Islet precursor cell (in vitro differentiated cells): Measurements from ENCODE around the gene TBX15.
"Not testable (repeated sequence)": the region's sequence is repeated elsewhere in the genome, so short reads cannot be mapped to it uniquely, and the experiment has no call there.

Experiments
- DNase-seq: peaks from one replicate; pipeline ENCODE4 v3.0.0-alpha.2; 2018

The TBX15 gene

DNA sequence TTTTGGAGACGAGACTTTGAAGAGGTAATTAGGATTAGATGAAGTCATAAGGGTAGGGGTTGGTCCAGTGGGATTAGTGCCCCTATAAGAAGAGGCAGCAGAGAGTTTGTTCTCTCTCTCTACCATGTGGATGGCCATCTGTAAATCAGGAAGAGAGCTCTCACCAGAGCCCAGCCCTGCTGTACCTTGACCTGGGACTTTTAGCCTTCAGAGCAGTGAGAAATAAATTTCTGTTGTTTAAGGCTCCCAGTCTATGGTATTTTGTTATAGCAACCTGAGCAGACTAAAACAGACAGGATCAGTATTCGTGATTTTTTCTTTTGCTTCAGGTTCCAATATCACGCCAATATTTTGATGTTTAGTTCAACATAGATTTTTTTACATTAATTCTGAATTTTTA lies 30.0 kb downstream of the TBX15 start:
- no peak for DNase-seq

- not testable (repeated sequence) for DNase-seq
These were observed 30.6 kb downstream of the TBX15 start for GRCh38 chr1:118957579-118957978.

GRCh38 chr1:118954301-118954905 lies 33.7 kb downstream of the TBX15 start:
- DNase-seq, result no peak

GRCh38 chr1:118951270-118951936 lies 36.7 kb downstream of the TBX15 start:
- DNase-seq, result no peak

- DNase-seq, result no peak
These were observed 38.8 kb downstream of the TBX15 start for GRCh38 chr1:118949315-118949714.

GRCh38 chr1:118948846-118949245 lies 39.3 kb downstream of the TBX15 start:
- no peak for DNase-seq

GRCh38 chr1:118948351-118948750 lies 39.8 kb downstream of the TBX15 start:
- no peak for DNase-seq

GRCh38 chr1:118947790-118948189 lies 40.4 kb downstream of the TBX15 start:
- no peak for DNase-seq

DNA sequence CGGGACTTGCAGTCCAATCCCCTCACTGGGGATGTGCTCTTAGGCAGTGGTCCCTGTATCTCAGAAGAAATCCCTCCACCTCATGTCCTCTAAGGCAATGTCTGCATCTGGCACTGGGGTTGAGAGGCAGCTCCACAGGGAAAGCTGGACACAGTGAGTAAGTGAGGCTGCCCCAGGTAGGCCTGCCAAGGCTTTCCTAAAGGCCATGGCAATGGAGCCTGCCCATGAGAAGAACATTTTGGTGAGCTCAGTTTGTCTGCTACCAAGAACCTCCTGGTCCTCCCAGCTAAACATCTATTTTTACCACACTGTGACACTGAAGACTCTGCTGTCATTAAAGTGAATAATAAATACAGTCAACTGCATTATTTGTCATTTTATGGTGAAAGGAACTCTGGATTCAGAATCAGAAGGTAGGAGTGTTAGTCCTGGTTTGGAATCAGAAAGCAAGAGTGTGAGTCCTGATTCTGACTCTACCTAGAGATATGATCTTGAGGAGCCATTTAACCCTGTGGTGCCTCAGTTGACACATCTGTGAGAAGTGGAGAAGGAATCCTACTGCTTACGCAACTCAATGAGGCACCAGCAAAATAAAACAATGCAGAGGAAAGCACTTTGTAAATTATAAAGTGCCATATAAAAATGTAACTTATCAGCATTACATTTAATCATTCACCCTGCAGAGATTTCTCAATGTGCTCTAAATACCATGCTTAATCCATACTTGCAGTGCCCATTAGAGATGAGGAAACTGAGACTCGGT lies 41.0 kb downstream of the TBX15 start:
- no peak for DNase-seq

GRCh38 chr1:118945489-118945888 lies 42.7 kb downstream of the TBX15 start:
- no peak for DNase-seq

DNA sequence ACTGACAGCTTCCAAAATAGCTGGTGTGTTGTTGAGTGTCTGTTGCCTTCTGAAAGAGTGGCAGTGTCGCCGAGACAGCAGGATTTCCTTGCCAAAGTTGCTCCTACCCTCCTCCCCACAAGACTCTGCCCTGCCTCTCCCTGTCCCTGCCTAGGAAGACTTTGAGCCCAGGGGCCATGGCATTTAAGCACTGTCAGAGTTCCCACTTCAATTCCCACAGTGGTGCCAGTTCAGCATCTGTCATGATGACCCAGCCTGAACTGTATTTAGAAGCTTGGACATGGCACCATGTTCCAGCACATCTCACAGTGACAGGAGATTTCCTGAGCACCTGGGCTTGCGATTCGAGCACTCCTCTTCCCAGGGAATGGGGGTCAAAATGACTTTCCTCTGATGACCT lies 43.6 kb downstream of the TBX15 start:
- no peak for DNase-seq

GRCh38 chr1:118944133-118944532 lies 44.0 kb downstream of the TBX15 start:
- DNase-seq, result no peak

- DNase-seq, result no peak
These were observed 47.2 kb downstream of the TBX15 start for GRCh38 chr1:118940957-118941356.

- no peak for DNase-seq
These were observed 50.6 kb downstream of the TBX15 start for GRCh38 chr1:118937413-118938072.

DNA sequence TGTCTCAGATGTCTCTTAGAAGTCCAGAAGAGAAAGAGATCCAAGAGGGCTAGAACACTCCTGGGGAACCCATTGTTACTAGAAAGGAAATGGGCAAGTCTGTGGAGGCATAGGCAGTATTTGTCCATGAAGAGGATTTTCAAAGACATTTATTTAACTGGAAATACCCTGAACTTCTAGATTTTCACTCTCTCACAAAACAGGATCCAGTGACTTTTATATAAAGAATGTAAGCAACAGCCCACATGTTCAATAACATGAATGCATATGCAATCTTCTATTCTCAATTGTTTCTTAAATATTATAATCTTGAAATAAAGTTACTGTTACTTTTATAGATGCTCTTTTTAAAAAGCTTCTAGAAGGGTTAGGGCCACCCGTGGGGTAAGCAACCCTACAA lies 53.4 kb downstream of the TBX15 start:
- DNase-seq, result no peak

- DNase-seq, result no peak
These were observed 54.9 kb downstream of the TBX15 start for GRCh38 chr1:118933051-118933781.

GRCh38 chr1:118931876-118932275 lies 56.3 kb downstream of the TBX15 start:
- no peak for DNase-seq

GRCh38 chr1:118928739-118929554 lies 59.2 kb downstream of the TBX15 start:
- no peak for DNase-seq

DNA sequence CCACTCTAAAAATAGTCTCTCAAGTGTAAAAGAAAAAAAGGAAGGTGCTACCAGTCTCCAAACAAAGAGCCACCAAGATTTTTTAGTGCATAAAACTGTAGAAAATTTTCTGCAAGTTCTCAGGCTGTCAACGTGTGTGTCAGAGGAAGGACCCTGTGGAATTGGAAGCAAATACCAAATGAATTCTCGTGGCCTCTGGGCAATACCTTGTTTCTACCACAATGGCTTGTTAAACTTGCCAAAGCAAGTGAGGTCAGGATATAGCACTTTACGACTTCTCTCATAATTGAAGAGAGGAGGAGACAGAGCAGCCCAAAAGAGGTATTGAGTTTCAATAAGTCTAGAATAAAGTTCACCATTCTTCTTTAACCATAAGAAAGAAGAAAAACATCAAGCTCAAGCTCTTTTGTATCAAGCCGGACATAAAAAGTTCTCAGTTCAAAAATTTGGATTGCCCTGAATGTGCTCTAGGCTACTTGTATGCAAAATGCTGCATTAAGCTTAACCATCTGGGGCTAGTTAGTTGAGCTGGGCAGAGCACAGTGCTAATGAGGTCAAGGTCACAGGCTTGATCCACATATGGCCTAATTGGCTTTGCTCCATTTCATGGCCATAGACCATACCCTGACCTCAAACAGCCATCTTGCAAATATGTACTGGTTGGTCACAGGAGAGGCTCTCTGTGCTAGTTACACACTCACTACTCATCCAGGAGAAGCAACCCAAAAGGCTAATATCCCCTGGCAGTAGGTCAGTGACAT lies 60.5 kb downstream of the TBX15 start:
- no peak for DNase-seq

DNA sequence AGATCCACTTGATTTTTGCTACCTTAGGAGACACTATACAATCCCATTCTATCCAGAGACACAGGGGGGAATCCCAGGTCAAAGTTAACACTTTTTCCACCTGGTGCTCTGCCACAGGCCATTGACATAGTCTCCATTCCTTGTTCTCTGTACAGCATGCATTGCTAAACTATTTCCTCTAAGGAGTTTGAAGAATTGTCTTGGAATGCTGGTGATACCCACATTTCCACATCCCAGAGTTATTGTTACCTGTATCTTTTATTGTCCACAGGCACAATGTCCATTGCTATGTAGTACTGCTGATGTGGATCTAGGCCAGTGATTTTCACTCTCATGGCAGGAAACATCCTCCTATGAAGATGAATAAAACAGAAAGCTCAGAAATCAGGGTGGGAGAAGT lies 61.9 kb downstream of the TBX15 start:
- DNase-seq, result no peak

- no peak for DNase-seq
These were observed 62.5 kb downstream of the TBX15 start for GRCh38 chr1:118925651-118926050.
